Esophagus muscularis mucosa (tissue), 4 donors: ENCODE measurements around the gene TAF10.

Experiments used
- EP300 ChIP-seq: sonication (generic); formaldehyde crosslinking; IDR thresholded peaks from one replicate; pipeline ENCODE4 v1.6.1; 2017; ENCODE audit warnings: antibody characterized with exemption
- POLR2A ChIP-seq: fragments of 450-650 bp; IDR thresholded peaks from one replicate; pipeline ENCODE4 v1.6.1; 2017; ENCODE audit warnings: antibody characterized with exemption, moderate library complexity, mild to moderate bottlenecking, low read depth
- TF ChIP-seq, protein P1 (sequence below), 3 experiments: fragments of 200-600 bp in 2 of 3; fragments of 450-650 bp in 1 of 3; sonication (generic) in 2 of 3; IDR thresholded peaks; one replicate each; pipeline ENCODE4 v1.5.1; 2017 to 2019; ENCODE audit warnings: antibody characterized with exemption in 3 of 3, mild to moderate bottlenecking in 2 of 3, moderate library complexity in 1 of 3

DNA sequence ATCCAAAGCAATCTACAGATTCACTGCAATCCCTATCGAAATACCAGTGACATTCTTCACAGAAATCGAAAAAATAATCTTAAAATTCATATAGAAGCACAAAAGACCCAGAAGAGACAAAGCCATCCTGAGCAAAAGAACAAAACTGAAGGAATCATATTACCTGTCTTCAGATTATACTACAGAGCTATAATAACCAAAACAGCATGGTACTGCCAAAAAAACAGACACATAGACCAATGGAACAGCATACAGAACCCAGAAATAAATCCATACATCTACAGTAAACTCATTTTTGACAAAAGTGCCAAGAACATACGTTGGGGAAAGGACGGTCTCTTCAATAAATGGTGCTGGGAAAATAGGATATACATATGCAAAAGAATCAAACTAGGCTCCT lies 27.5 kb downstream of the TAF10 start:
- TF ChIP-seq POLR2A (no peak), EP300 (no peak)
- TF ChIP-seq, protein P1, sequence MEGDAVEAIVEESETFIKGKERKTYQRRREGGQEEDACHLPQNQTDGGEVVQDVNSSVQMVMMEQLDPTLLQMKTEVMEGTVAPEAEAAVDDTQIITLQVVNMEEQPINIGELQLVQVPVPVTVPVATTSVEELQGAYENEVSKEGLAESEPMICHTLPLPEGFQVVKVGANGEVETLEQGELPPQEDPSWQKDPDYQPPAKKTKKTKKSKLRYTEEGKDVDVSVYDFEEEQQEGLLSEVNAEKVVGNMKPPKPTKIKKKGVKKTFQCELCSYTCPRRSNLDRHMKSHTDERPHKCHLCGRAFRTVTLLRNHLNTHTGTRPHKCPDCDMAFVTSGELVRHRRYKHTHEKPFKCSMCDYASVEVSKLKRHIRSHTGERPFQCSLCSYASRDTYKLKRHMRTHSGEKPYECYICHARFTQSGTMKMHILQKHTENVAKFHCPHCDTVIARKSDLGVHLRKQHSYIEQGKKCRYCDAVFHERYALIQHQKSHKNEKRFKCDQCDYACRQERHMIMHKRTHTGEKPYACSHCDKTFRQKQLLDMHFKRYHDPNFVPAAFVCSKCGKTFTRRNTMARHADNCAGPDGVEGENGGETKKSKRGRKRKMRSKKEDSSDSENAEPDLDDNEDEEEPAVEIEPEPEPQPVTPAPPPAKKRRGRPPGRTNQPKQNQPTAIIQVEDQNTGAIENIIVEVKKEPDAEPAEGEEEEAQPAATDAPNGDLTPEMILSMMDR (IDR thresholded peaks at IDR 0.05): no peak
